KOPT-K1 (cell line): Measurements from ENCODE around the gene MRTFB.

ENCODE experiments used
- H3K27ac ChIP-seq: fragments of 200-600 bp; sonication (generic); 2 replicates; pipeline ENCODE4 v1.5.1; 2016; ENCODE audit warnings: antibody characterized with exemption, mild to moderate bottlenecking, low read depth, low read length; ENCODE audit not compliant: poor library complexity, severe bottlenecking
- H3K36me3 ChIP-seq: fragments of 200-600 bp; sonication (generic); 2 replicates; pipeline ENCODE4 v1.5.1; 2017; ENCODE audit warnings: antibody characterized with exemption, mild to moderate bottlenecking, low read length, moderate library complexity; ENCODE audit not compliant: insufficient read depth
- H3K9me3 ChIP-seq: fragments of 200-600 bp; sonication (generic); 2 replicates; pipeline ENCODE4 v1.5.1; 2017; ENCODE audit warnings: antibody characterized with exemption, low read length, mild to moderate bottlenecking; ENCODE audit not compliant: insufficient read depth, poor library complexity, severe bottlenecking

The MRTFB gene

DNA sequence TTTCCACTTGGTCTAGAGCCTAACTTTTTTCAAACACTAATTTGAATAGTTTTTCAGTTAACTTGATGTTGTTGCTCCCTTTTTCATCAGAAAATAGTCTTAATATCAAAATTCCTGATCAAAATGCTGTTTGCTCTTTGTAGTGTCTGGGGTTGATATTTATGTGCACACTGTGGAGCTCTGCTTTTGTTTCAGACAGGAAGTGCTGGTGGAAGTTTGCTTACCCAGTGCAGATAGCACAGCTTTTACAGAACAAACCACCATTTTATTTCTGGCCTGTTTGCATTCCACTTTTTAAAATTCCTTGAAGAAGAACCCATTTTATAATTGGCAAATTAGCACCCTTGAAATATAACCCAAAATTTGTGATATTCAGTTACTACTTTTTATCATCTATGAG lies 125.4 kb downstream of the MRTFB start:
- Histone ChIP-seq H3K27ac (peak overlapping the region; percentile 19), H3K36me3 (no peaks in the 10 kb centered on the region), H3K9me3 (no peaks in the 10 kb centered on the region)

GRCh38 chr16:14198012-14198411 lies 126.9 kb downstream of the MRTFB start:
- Histone ChIP-seq H3K27ac (no peak overlapping the region), H3K36me3 (no peaks in the 10 kb centered on the region), H3K9me3 (no peaks in the 10 kb centered on the region)

DNA sequence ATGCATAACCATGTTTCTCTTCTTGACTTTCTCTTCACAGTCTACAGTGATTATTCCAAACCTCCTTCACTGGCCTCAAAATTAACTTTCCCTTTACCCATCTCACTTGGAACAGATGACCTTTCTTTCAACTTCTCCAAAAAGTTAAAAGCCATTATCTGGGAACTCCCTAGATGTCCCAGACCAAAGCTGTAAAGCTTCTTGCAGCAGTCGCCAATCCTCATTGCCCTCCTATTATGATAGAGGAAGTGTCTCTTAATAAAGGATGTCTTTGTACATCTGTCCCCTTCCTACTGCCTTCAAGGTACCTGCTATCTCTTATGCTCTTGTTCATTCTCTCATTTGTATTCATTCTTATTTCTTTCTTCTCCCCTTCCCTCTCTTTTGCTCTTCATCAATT lies 127.5 kb downstream of the MRTFB start:
- Histone ChIP-seq H3K36me3 (no peaks in the 10 kb centered on the region), H3K27ac (no peak overlapping the region), H3K9me3 (no peaks in the 10 kb centered on the region)

DNA sequence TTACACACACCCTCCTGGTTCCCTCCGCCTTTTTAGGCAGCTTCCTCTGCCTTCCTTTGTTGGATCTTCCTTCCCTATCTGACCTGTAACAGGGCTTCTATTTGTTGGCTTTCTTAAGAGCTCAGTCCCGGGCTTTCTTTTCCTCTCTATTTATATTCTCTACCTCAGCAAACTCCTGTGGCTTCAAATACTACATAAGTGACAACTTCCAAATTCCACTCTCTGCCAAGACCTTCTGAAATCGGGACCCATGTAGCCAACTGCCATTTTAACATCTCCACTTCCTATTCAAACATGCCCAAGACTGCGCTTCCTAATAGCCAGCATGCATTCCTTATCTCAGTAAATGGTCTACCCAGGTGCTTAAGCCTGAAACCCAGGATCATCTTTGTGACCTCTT lies 128.1 kb downstream of the MRTFB start:
- H3K9me3 ChIP-seq: no peaks in the 10 kb centered on the region
- H3K27ac ChIP-seq: no peak overlapping the region
- no peaks in the 10 kb centered on the region for H3K36me3 ChIP-seq

- Histone ChIP-seq H3K9me3 (no peaks in the 10 kb centered on the region), H3K27ac (no peak overlapping the region), H3K36me3 (no peaks in the 10 kb centered on the region)
Measured at GRCh38 chr16:14199624-14200023, 128.5 kb downstream of the MRTFB start.

DNA sequence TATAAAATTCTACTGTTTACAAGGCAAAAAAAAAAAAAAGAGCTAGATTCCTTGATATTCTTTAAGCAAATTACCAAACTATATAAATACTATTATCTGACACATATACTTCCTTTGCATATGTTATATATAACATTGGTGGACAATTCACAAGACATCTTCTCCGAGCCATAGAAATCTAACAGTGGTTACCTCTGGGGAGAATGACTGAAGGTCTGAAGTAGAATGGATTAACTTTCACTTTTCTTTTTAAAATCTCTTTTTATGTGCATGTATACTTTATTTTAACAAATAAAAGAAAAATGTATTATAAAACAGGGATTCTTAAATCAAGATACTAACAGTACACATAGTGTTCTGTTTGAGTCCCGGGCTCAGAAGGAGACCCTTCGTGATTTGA lies 131.0 kb downstream of the MRTFB start:
- Histone ChIP-seq H3K36me3 (no peaks in the 10 kb centered on the region), H3K27ac (no peak overlapping the region), H3K9me3 (no peaks in the 10 kb centered on the region)

DNA sequence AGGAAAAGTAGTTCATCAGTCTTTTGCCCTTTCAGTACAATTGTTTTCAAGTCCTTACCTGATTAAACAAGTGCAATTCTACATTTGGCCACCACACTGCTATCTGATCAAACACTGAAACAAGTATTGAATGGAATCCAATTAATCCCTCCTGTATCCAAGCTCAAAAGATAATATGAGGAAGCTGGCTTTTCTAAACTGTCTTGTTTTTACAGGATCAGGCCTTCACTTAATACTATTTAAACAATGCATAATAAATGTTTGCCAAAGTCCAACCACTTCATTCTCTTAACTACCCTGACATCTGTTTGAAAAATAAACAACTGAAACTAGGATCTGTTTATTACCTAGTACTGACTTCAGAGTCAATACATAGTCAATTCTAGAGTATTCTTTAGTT lies 131.6 kb downstream of the MRTFB start:
- Histone ChIP-seq H3K36me3 (no peaks in the 10 kb centered on the region), H3K27ac (no peak overlapping the region), H3K9me3 (no peaks in the 10 kb centered on the region)

- H3K27ac ChIP-seq: no peak overlapping the region
- no peaks in the 10 kb centered on the region for H3K36me3 ChIP-seq
- no peaks in the 10 kb centered on the region for H3K9me3 ChIP-seq
Measured at GRCh38 chr16:14203166-14203565, 132.0 kb downstream of the MRTFB start.

DNA sequence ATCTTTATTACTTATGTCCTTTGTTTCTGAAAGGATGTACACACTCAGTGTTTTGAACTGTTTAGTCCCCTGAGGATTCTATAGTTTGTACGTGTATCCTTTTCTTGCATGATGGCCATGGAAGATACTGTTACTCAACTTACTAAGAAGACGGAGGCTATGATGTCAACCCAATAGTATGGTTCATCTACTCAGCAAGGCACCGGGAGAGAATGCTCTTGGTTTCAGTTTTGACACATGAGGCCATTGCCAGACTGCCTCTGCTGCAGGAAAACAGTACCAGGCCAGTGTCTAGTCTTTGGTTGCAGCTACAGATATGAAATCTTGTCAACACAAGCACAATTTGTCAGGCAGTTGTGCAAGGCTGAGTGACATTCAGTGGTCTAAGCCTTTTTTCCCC lies 134.5 kb downstream of the MRTFB start:
- Histone ChIP-seq H3K36me3 (no peaks in the 10 kb centered on the region), H3K27ac (no peak overlapping the region), H3K9me3 (no peaks in the 10 kb centered on the region)

GRCh38 chr16:14211856-14212543 lies 140.9 kb downstream of the MRTFB start:
- Histone ChIP-seq H3K27ac (no peak overlapping the region), H3K9me3 (no peaks in the 10 kb centered on the region), H3K36me3 (peaks cover 16% of the 10 kb centered on the region; the same call in 1 of the 2 replicates)

DNA sequence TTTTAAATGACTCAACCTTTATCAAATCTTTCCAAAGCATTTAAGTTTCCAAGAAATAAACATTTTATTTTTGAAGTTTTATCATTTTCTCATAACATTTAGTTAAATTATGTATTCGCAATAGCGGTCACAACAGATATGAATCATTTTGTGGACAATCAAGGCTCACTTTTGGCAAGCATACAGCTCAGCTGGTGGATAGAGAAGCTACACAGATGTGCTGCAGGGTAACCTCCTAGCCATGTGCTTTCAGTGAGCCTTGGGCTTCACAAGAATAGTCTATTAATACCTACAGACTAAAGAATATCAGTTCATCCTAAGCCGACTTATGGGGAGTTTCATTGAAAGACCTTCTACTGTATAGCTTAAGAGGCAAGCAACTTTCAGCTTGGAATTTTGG lies 144.8 kb downstream of the MRTFB start:
- Histone ChIP-seq H3K27ac (no peak overlapping the region), H3K9me3 (no peaks in the 10 kb centered on the region), H3K36me3 (peaks cover 41% of the 10 kb centered on the region)

- Histone ChIP-seq H3K9me3 (no peaks in the 10 kb centered on the region), H3K27ac (no peak overlapping the region), H3K36me3 (peaks cover 58% of the 10 kb centered on the region)
Measured at GRCh38 chr16:14219983-14220382, 148.9 kb downstream of the MRTFB start.

- Histone ChIP-seq H3K36me3 (peaks cover 53% of the 10 kb centered on the region), H3K27ac (no peak overlapping the region), H3K9me3 (no peaks in the 10 kb centered on the region)
Measured at GRCh38 chr16:14223632-14224031, 152.5 kb downstream of the MRTFB start.

DNA sequence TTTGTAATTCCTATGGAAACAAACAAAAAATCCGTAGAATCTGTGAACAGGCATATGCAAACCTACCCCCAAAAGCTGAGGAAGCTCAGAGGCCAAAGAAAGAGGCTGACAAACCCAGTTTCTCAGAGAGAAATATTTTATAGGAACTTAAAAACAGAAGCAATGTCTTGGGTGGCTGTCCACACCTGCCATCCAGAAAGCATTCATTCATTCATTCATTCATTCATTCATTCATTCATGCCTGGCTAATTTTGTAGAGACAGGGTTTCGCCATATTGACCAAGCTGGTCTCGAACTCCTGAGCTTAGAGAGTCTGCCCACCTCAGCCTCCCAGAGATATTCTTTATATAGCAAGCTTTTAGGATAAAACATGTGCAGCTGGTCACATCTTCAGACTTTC lies 154.3 kb downstream of the MRTFB start:
- Histone ChIP-seq H3K9me3 (no peaks in the 10 kb centered on the region), H3K36me3 (peaks cover 36% of the 10 kb centered on the region), H3K27ac (no peak overlapping the region)

GRCh38 chr16:14232106-14232864 lies 161.2 kb downstream of the MRTFB start:
- no peak overlapping the region for H3K27ac ChIP-seq
- H3K9me3 ChIP-seq: no peaks in the 10 kb centered on the region
- peaks cover 41% of the 10 kb centered on the region for H3K36me3 ChIP-seq

DNA sequence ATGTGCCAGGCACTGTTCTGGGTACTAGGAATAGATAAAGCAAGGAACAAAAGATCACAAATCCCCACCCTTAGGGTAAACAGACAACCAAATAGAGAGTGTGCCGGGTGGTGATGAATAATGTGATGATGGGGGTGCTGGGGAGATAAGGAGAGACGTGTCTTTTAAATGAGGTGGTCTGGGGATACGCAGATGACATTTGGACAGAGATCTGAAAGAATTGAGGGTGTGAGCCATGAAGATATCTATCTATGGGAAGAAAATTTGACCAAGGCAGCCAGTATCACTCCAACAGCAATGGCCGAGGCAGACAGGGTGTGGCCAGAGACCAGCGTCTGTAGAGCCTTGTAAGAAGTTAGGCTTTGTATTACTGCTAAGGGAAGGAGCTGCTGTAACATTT lies 165.3 kb downstream of the MRTFB start:
- H3K27ac ChIP-seq: no peak overlapping the region
- peaks cover 70% of the 10 kb centered on the region for H3K36me3 ChIP-seq
- H3K9me3 ChIP-seq: no peaks in the 10 kb centered on the region
